HG03045 (cell line): ENCODE results near the gene ZBTB7A.

Experiments
- ATAC-seq: cut with Tn5 transposase; IDR thresholded peaks from one replicate; pipeline ENCODE4 v1.9.1; 2021; ENCODE audit warnings: mild to moderate bottlenecking, moderate library complexity; ENCODE audit not compliant: unreplicated experiment

Gene ZBTB7A

DNA sequence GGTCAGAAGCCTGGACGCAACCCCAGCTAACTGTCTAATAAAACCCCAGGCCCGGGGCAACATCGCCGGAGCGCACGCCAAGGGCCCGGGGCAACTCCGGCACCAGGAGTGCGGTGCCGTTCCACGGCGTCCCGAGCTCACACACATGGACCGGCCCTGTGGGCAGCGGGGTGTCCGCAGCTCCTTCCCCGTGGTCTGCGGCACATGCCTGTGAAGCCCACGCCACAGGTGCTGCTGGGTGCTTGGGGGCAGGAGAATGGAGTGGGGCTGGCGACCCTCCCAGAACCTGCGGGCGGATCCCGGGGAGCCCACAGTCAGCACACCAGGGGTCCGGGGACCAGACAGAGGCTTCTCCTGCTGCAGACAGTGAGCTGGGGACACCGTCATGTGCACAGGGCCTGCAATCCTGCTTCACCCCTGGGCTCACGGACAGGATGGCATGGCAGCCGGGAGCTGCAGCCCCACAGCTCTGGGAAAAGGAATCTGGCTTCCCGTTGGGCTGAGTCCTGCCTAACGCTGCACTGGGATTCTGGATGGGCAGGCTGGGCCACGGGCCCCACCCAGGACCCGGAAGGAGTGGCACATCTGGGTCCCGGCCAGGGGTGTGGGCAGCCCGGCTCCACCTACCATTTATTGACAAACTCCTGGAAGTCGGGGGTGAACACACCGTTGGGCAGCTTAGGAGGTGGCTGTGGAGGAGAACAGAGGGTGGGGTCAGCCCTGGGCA, 28.2 kb upstream of the ZBTB7A start:
- no peak for ATAC-seq

DNA sequence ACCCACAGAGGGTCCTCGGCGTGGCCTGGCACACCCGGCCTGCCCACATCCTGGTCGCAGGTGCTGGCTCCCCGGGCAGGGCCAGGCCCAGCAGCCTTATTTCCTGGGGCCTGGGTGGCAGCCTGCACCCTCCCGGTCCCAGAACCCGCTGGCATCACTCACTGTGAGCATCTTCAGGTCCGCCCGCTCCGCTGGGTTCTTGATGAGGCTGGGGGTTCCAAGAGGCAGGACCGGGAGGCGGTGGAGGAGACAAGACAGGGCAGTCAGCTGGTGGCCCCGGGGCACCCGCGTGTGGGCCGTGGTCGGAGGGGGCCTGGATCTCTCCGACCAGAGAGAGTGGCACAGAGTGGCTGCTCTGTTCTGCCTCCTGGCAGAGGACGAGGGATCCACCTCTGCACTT, 27.6 kb upstream of the ZBTB7A start:
- ATAC-seq, result no peak

GRCh38 chr19:4093643-4094175, 27.0 kb upstream of the ZBTB7A start:
- no peak for ATAC-seq

- ATAC-seq, result no peak
Observed at GRCh38 chr19:4090356-4091220, 23.9 kb upstream of the ZBTB7A start.

DNA sequence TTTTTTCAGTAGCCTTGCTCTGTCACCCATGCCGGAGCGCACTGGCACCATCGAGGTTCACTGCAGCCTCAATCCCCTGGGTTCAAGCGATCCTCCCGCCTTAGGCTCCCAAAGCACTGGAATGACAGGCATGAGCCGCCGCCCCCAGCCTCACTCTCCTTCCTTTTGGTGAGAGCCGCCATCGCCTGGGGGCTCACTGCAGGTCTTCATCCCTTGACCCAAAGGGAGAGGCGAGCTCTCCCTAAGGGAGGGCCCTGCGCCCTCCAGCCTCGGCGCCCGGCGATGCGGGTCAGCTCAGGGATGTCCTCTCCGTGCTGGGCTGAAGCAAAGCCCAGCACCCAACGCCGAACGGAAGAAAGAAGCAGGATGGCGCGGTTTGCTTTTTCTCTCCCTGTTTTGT, 23.2 kb upstream of the ZBTB7A start:
- ATAC-seq, result no peak

DNA sequence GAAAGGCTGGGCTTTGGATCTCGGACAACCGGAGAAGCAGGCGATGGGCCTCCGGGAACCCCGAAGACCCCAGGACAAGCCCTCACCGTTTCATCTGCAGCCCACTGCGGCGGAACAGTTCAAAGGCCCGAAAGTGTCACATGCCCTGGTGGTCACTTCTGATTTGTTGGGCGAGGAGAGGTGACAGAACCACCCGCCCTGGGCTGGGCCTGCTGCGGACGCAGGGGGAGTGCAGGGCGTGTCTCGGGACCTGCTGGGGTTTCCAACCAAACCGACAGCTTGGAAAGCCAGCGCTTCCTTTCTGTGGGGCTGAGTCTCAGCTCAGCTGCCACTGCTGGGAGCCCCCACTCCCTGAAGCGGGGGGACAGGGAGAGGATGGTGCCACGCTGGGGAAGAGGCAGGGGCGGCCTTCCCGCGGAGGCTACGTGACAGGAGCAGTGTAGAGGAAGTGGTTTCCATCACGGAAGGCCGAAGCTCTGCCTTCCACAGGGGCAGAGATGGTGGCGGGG, 22.8 kb upstream of the ZBTB7A start:
- no peak for ATAC-seq

DNA sequence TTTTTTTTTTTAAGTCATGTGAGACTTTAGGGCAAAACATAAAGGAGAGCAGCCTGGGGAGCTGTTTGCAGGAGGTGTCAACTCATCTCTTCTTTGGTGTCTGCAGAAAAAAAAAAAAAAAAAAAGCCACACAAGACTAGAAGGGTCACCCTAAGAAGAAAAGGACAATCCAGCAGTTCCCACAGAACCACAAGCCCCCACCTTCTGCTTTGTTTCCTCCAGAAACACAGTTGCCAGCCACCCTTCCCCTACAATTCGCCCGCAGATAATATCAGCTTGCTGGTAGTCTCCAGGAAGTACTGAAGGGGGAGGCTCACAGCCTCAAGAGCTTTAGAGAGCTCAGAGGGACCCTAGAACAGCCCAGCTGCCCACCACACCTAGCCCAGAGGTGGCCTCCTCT, 22.3 kb upstream of the ZBTB7A start:
- ATAC-seq, result no peak

- no peak for ATAC-seq
Observed at GRCh38 chr19:4087787-4088679, 21.3 kb upstream of the ZBTB7A start.

DNA sequence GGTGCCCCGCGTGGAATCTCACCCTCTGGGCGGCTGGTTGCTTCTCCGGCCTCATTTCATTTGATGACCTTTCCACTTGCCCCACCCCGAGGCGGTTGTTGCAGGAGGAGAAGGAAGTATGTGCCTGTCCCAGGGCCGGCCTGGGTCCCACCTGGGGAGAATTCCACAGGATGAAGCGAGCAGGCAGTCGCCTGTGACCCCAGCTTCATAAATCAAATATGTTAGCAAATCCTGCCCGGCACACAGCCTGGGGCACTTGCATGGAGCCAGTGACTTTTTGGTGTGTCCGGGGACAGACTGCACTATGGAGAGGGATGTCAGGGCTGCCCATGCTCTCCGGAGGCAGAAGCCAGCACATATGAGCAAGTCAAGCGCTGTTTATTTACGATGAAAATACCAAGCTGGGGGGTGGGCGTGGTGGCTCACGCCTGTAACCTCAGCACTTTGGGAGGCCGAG, 19.7 kb upstream of the ZBTB7A start:
- no peak for ATAC-seq

GRCh38 chr19:4084547-4084877, 17.8 kb upstream of the ZBTB7A start:
- ATAC-seq, result no peak

- ATAC-seq, result no peak
Observed at GRCh38 chr19:4083677-4084546, 17.2 kb upstream of the ZBTB7A start.

DNA sequence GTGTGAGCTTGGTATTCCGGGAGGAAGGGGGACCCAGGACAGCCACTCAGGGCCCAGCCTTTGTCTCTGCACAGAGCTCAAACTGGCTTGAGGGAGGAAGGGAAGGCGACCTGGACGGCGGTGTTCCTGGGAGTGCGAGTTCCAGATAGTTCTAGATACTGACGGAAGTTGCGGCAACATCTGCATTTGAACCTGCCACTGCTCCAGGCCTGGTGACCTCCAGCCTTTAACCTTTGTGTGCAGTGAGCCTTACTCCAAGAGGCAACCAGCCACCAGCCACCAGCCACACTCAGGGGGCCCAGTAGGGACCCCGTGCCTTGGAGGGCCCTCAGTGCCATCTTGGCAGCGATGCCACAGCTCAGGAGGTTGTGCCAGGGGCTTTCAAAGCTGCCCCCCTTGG, 15.5 kb upstream of the ZBTB7A start:
- no peak for ATAC-seq

DNA sequence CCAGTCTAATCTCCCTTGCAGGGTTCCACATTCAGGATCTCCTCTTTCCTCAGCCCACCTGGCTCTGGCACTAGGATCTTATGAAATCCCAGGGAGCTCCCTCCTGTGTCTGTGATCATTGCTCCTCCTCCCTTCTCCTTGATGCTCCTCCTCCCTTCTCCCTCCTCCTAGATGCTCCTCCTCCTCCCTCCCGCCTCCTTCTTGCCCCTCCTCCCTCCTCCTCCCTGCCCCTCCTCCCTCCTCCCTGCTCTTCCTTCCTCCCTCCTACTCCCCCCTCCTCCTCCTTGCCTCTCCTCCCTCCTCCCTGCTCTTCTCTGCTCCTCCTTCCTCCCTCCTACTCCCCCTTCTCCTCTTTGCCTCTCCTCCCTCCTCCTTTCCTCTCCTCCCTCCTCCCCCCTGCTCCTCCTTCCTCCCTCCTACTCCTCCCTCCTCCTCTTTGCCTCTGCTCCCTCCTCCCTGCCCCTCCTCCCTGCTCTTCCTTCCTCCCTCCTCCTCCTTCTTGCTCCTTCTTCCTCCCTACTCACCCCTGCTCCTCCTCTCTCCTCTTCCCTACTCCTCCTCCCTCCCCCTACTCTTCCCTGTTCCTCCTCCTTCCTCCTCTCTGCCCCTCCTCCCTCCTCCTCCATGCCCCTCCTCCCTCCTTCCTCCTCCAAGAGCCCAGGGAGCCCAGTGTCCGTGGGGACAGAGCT, 14.9 kb upstream of the ZBTB7A start:
- ATAC-seq, result no peak

- no peak for ATAC-seq
Observed at GRCh38 chr19:4080473-4080872, 13.8 kb upstream of the ZBTB7A start.

GRCh38 chr19:4077800-4078684, 11.3 kb upstream of the ZBTB7A start:
- no peak for ATAC-seq

DNA sequence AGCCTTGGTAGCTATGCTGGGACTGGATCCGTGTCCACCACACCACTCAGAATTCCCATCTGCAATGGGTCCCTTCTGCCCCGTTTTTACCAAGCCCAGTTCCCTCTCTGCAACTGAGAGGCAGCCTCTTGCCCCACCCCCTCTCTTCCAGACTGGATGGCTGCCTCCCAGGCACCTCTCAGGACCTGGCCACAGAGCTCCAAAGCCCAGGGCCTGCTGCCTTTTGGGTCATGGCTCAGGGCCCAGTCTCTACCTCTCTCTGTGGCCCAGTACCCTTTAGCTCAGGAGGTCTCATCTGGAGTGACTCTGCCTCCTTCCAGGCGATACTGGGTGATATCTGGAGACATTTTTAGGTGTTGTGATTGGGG, 10.3 kb upstream of the ZBTB7A start:
- ATAC-seq, result no peak

GRCh38 chr19:4075373-4075772, 8.7 kb upstream of the ZBTB7A start:
- no peak for ATAC-seq

DNA sequence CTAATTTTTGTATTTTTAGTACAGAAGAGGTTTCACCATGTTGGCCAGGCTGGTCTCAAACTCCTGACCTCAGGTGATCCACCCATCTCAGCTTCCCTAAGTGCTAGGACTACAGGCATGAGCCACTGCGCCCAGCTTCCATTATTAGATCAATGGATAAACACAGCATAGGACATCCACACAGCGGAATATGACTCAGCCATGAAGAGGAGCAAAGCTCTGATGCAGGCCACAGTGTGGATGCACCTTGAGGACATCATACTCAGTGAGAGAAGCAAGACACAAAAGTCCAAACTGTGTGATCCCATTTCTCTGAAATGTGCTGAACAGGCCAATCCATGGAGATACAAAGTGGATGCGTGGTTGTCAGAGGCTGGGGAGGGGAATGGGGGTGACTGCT, 4.9 kb upstream of the ZBTB7A start:
- ATAC-seq, result no peak
